ENCODE measurements around the gene EDN2. TPM values are rescaled to one million over a fixed set of nuclear protein-coding genes. Genes with fewer than 3 reads are reported as not detected.

The EDN2 gene
- total RNA-seq, 1 experiment from 2014 or later, result 0.24 TPM

GRCh38 chr1:41464885-41465284, 19.6 kb downstream of the EDN2 start:
- H3K27me3 Mint-ChIP-seq (ENCODE audit: low read depth), result peaks cover 4% of the 10 kb centered on the region
- H2AK5ac ChIP-seq (ENCODE audit: insufficient read length, low read length), result no peak overlapping the region
- TF ChIP-seq CTCF (conservative IDR thresholded peaks at IDR 0.05), result no peak

More at GRCh38 chr1:41464885-41465284, 19.6 kb downstream of the EDN2 start:
- Histone ChIP-seq H4K20me1 (ENCODE audit: control insufficient read depth, insufficient read depth, insufficient read length) (no peaks in the 10 kb centered on the region), H2BK12ac (ENCODE audit: insufficient read length, low read depth, low read length) (no peak overlapping the region), H3T11ph (ENCODE audit: low read length) (no peak overlapping the region), H2BK20ac (ENCODE audit: low read depth, low read length, poor library complexity, severe bottlenecking) (no peak overlapping the region), H2AFZ (ENCODE audit: low read length) (no peak overlapping the region), H3K56ac (ENCODE audit: insufficient read length, low read depth, low read length) (no peak overlapping the region), H3K79me2 (ENCODE audit: insufficient read depth, low read length) (no peaks in the 10 kb centered on the region), H3K4me2 (ENCODE audit: insufficient read depth, insufficient read length, low read length) (no peak overlapping the region), H2BK15ac (ENCODE audit: low read depth, low read length) (no peak overlapping the region), H4K5ac (ENCODE audit: insufficient read length, low read depth, low read length) (no peak overlapping the region), H3K79me1 (ENCODE audit: insufficient read depth, low read depth, low read length, poor library complexity, severe bottlenecking) (no peaks in the 10 kb centered on the region), H3K18ac (ENCODE audit: insufficient read length, low read depth, low read length) (no peak overlapping the region), H2BK120ac (ENCODE audit: low read depth, low read length, poor library complexity, severe bottlenecking) (no peak overlapping the region), H3K14ac (ENCODE audit: insufficient read depth, low read length) (no peak overlapping the region), H4K91ac (ENCODE audit: insufficient read length, low read depth, low read length) (no peak overlapping the region), H4K8ac (replicated peaks; ENCODE audit: insufficient read length, low read depth, low read length) (no peak overlapping the region), H3K27ac (ENCODE audit: insufficient read length, low read depth, low read length) (no peak overlapping the region), H3K4ac (ENCODE audit: low read depth, low read length) (no peak overlapping the region), H2BK5ac (ENCODE audit: insufficient read length, low read length) (no peak overlapping the region), H3K4me1 (ENCODE audit: insufficient read depth, low read length) (no peaks in the 10 kb centered on the region), H3K9me3 (ENCODE audit: control insufficient read depth, low read depth, low read length) (no peaks in the 10 kb centered on the region), H3K23me2 (ENCODE audit: insufficient read length, low read depth, low read length, poor library complexity, severe bottlenecking) (no peaks in the 10 kb centered on the region), H3K27me3 (ENCODE audit: insufficient read depth, low read length) (no peaks in the 10 kb centered on the region), H3K9ac (ENCODE audit: extremely low read depth, insufficient read length, low read length) (no peak overlapping the region), H3K23ac (ENCODE audit: insufficient read length, low read depth, low read length) (no peak overlapping the region)
- H3K27ac Mint-ChIP-seq, result no peak overlapping the region
- H3K9me3 Mint-ChIP-seq, result no peaks in the 10 kb centered on the region
- no peak for DNase-seq
- no CpG with 5 or more reads among the region's 7 CpGs for WGBS (ENCODE audit: extremely low coverage, insufficient read length, low lambda C conversion rate)
- H3K36me3 Mint-ChIP-seq (ENCODE audit: insufficient read depth in 1 of 3, low read depth in 3 of 3), result no peaks in the 10 kb centered on the region
- no peaks in the 10 kb centered on the region for H3K4me1 Mint-ChIP-seq
- H3K4me3 Mint-ChIP-seq, result no peak overlapping the region

Measured in H9 (cell line).